Stimulated activated CD8-positive, alpha-beta memory T cell treated with anti-CD3 and anti-CD28 coated beads, Interleukin-7, amount 100 ng/mL, for 1 hour (primary cell): ENCODE measurements around the gene ACTL8.

Source experiments
- DNase-seq, 2 donors: peaks; one replicate each; pipeline ENCODE4 v3.0.0-alpha.2; 2020; ENCODE audit warnings: low read depth in 2 of 2

ACTL8 gene

GRCh38 chr1:17844185-17844826 lies 89.2 kb downstream of the ACTL8 start:
- no peak for DNase-seq

GRCh38 chr1:17845583-17845982 lies 90.5 kb downstream of the ACTL8 start:
- DNase-seq, result no peak

GRCh38 chr1:17846341-17846740 lies 91.2 kb downstream of the ACTL8 start:
- DNase-seq, result no peak

GRCh38 chr1:17847111-17847510 lies 92.0 kb downstream of the ACTL8 start:
- DNase-seq, result no peak

GRCh38 chr1:17849216-17849615 lies 94.1 kb downstream of the ACTL8 start:
- DNase-seq, result no peak

GRCh38 chr1:17851056-17851455 lies 95.9 kb downstream of the ACTL8 start:
- no peak for DNase-seq

GRCh38 chr1:17852383-17852782 lies 97.2 kb downstream of the ACTL8 start:
- DNase-seq, result no peak

GRCh38 chr1:17853241-17853935 lies 98.3 kb downstream of the ACTL8 start:
- no peak for DNase-seq

- no peak for DNase-seq
These were observed 101.5 kb downstream of the ACTL8 start for GRCh38 chr1:17856496-17857108.

GRCh38 chr1:17857109-17857499 lies 102.0 kb downstream of the ACTL8 start:
- no peak for DNase-seq

- DNase-seq, result no peak
These were observed 102.9 kb downstream of the ACTL8 start for GRCh38 chr1:17857996-17858395.

- DNase-seq, result no peak
These were observed 105.7 kb downstream of the ACTL8 start for GRCh38 chr1:17860812-17861211.

GRCh38 chr1:17861685-17862084 lies 106.6 kb downstream of the ACTL8 start:
- no peak for DNase-seq

- no peak for DNase-seq
These were observed 107.0 kb downstream of the ACTL8 start for GRCh38 chr1:17862121-17862520.

- DNase-seq, result no peak
These were observed 111.0 kb downstream of the ACTL8 start for GRCh38 chr1:17865912-17866739.

GRCh38 chr1:17866740-17867029 lies 111.6 kb downstream of the ACTL8 start:
- DNase-seq, result no peak

- DNase-seq, result no peak
These were observed 112.3 kb downstream of the ACTL8 start for GRCh38 chr1:17867470-17867869.

- DNase-seq, result no peak
These were observed 114.7 kb downstream of the ACTL8 start for GRCh38 chr1:17869815-17870214.

- DNase-seq, result no peak
These were observed 115.5 kb downstream of the ACTL8 start for GRCh38 chr1:17870679-17871078.

- DNase-seq, result no peak
These were observed 118.0 kb downstream of the ACTL8 start for GRCh38 chr1:17873007-17873675.

- no peak for DNase-seq
These were observed 119.1 kb downstream of the ACTL8 start for GRCh38 chr1:17874231-17874630.

GRCh38 chr1:17874710-17875109 lies 119.6 kb downstream of the ACTL8 start:
- no peak for DNase-seq
